GM12878 (cell line): ENCODE data around the gene COL15A1. TPM values are rescaled to one million over a fixed set of nuclear protein-coding genes. Genes with fewer than 3 reads are reported as not detected.

Experiments used
- ATAC-seq: fragments of 200-7000 bp; cut with Tn5 transposase; 3 replicates; pipeline ENCODE4 v1.9.1; 2020; ENCODE audit warnings: mild to moderate bottlenecking, moderate library complexity
- BruUV-seq: library from RNA; stranded (reverse); fragments of 400-500 nt; replicated peaks from 2 replicates; lab custom pipeline; 2021; lab: Mats Ljungman, UMichigan
- CTCF ChIA-PET: fragments of 300-600 bp; sonication (Branson Sonifier 250); formaldehyde crosslinking; extraction: SDS; loops from one replicate; lab custom pipeline; 2021; ENCODE audit warnings: inconsistent platforms; lab: Yijun Ruan, JAX
- POLR2A ChIA-PET: fragments of 350-600 bp; formaldehyde crosslinking; extraction: SDS; loops from one replicate; lab custom pipeline; 2021; ENCODE audit warnings: inconsistent platforms; lab: Charles Lee
- RAD21 ChIA-PET: fragments of 300-600 bp; sonication (Branson Sonifier 250); formaldehyde crosslinking; loops from one replicate; lab custom pipeline; 2023; ENCODE audit warnings: antibody characterized with exemption; ENCODE audit not compliant: unreplicated experiment; lab: Charles Lee
- SMC1A ChIA-PET: fragments of 300-600 bp; sonication (Branson Sonifier 250); formaldehyde crosslinking; loops from one replicate; lab custom pipeline; 2023; ENCODE audit not compliant: unreplicated experiment, uncharacterized antibody; lab: Charles Lee
- DNase-seq: peaks from one replicate; pipeline ENCODE4 v3.0.0-alpha.2; 2011; ENCODE audit warnings: low read depth, low spot score
- FAIRE-seq: peaks from 3 replicates; lab custom pipeline; 2011; peaks lifted over from hg19 to GRCh38; lab: Jason Lieb, UNC
- H2AFZ ChIP-seq: 2 replicates; pipeline ENCODE4 v1.6.0; 2011; ENCODE audit warnings: low read depth, low read length, control low read depth; ENCODE audit not compliant: control insufficient read depth
- H3K27ac ChIP-seq: 2 replicates; pipeline ENCODE4 v1.5.1; 2011; ENCODE audit warnings: control low read depth; ENCODE audit not compliant: control insufficient read depth, insufficient read depth
- H3K27me3 ChIP-seq, 2 experiments: replicated peaks in 1 of 2; 2 replicates each; pipeline versions ENCODE4 v1.6.0 to v1.6.1; 2011; ENCODE audit warnings: low read length in 1 of 2; ENCODE audit not compliant: control insufficient read depth in 2 of 2, insufficient read depth in 2 of 2
- H3K36me3 ChIP-seq, 2 experiments: 2 replicates each; pipeline ENCODE4 v1.5.1; 2011; ENCODE audit warnings: low read length in 1 of 2; ENCODE audit not compliant: control insufficient read depth in 2 of 2, insufficient read depth in 2 of 2
- H3K4me1 ChIP-seq: 2 replicates; pipeline ENCODE4 v1.6.1; 2011; ENCODE audit warnings: mild to moderate bottlenecking, low read length, moderate library complexity, mixed read lengths; ENCODE audit not compliant: control insufficient read depth, insufficient read depth
- H3K4me2 ChIP-seq: 2 replicates; pipeline ENCODE4 v1.6.0; 2011; ENCODE audit warnings: control low read depth; ENCODE audit not compliant: control insufficient read depth, insufficient read depth
- H3K4me3 ChIP-seq: fragments of 200-600 bp; sonication (generic); 2 replicates; pipeline ENCODE4 v1.5.1; 2016
- H3K79me2 ChIP-seq: 2 replicates; pipeline ENCODE4 v1.6.0; 2011; ENCODE audit warnings: low read length; ENCODE audit not compliant: control insufficient read depth, insufficient read depth
- H3K9ac ChIP-seq: 2 replicates; pipeline ENCODE4 v1.8.0; 2011; ENCODE audit warnings: low read length, control low read depth, mixed read lengths; ENCODE audit not compliant: control insufficient read depth, insufficient read depth
- H3K9me3 ChIP-seq: replicated peaks from 3 replicates; pipeline ENCODE4 v1.5.1; 2011; ENCODE audit warnings: mild to moderate bottlenecking, low read length; ENCODE audit not compliant: control insufficient read depth, insufficient read depth
- H4K20me1 ChIP-seq: 2 replicates; pipeline ENCODE4 v1.6.0; 2011; ENCODE audit not compliant: control insufficient read depth, insufficient read depth
- E4F1 ChIP-seq: fragments of 450-650 bp; IDR thresholded peaks from 2 replicates; pipeline ENCODE4 v1.6.1; 2018; ENCODE audit warnings: borderline replicate concordance, mild to moderate bottlenecking; ENCODE audit not compliant: partially characterized antibody
- FOS ChIP-seq: IDR thresholded peaks from 3 replicates; pipeline ENCODE4 v1.6.1; 2011; ENCODE audit warnings: borderline replicate concordance; ENCODE audit not compliant: insufficient read length; ENCODE audit errors: extremely low read depth
- IKZF1 ChIP-seq: fragments of 450-650 bp; conservative IDR thresholded peaks from 2 replicates; pipeline ENCODE4 v1.6.1; 2017; ENCODE audit warnings: antibody characterized with exemption, mild to moderate bottlenecking
- LARP7 ChIP-seq: fragments of 450-650 bp; IDR thresholded peaks from 2 replicates; pipeline ENCODE4 v1.6.1; 2017; ENCODE audit warnings: mild to moderate bottlenecking
- NBN ChIP-seq: fragments of 450-650 bp; IDR thresholded peaks from 2 replicates; pipeline ENCODE4 v1.6.1; 2016
- NR2C2 ChIP-seq: IDR thresholded peaks from 2 replicates; pipeline ENCODE4 v1.6.1; 2011; ENCODE audit warnings: borderline replicate concordance, low read depth; ENCODE audit not compliant: control insufficient read depth, insufficient read length
- YBX1 ChIP-seq: fragments of 450-650 bp; IDR thresholded peaks from 2 replicates; pipeline ENCODE4 v1.6.1; 2016; ENCODE audit warnings: antibody characterized with exemption
- WGBS: methylation state at CpG from one replicate; pipeline ENCODE4 v1.1.6; 2016; ENCODE audit warnings: low lambda C conversion rate; ENCODE audit not compliant: insufficient replicate concordance, insufficient coverage; ENCODE audit errors: missing lambda C conversion rate; 5-methylcytosine and 5-hydroxymethylcytosine counted together
- in situ Hi-C: fragments of 300-500 bp; cut with MboI; formaldehyde crosslinking; loops from 9 replicates; pipeline ENCODE4 v1.14.3; 2018; ENCODE audit warnings: mixed read lengths
- intact Hi-C: fragments of 100-400 bp; cut with micrococcal nuclease; formaldehyde crosslinking; loops from one replicate; pipeline ENCODE4 v1.14.2; 2022; ENCODE audit not compliant: unreplicated experiment
- polyA plus RNA-seq, 11 experiments: library from polyadenylated mRNA; depleted of rRNA in 4 of 11; unstranded in 6 of 11; stranded (reverse) in 5 of 11; fragments of >200 nt; fragmentation: Nextera tagmentation in 4 of 11; fragmentation: Illumina TruSeq in 1 of 11; extraction: Ambion mirVana in 4 of 11; extraction: Trizol in 1 of 11; gene quantifications; 1 replicate in 1 of 11; 2 replicates in 10 of 11; pipeline versions ENCODE4 v1.2.1 to v1.2.3, GENCODE V29; 2011 to 2016; ENCODE audit warnings: inconsistent platforms in 2 of 11, missing spikeins in 2 of 11, low read depth in 1 of 11
- total RNA-seq, 4 experiments: library from RNA; depleted of rRNA in 3 of 4; stranded (reverse); fragments of >200 nt in 3 of 4; fragmentation: Illumina TruSeq in 1 of 4; extraction: Trizol in 1 of 4; gene quantifications; 2 replicates each; pipeline versions ENCODE4 v1.2.1 to v1.2.3, GENCODE V29; 2013 to 2021

Gene COL15A1
- total and polyA plus RNA-seq, 10 of the 15 experiments (the other 5 are each of a cell fraction or from before 2014, with no cell fraction given), result 0.01 to 0.28 (median 0.06) TPM; not detected in 2

GRCh38 chr9:98902925-98903324 is 40.8 kb upstream of the COL15A1 start:
- DNase-seq (no peak), ATAC-seq (no peak), FAIRE-seq (no peak)
- no peaks in the 10 kb centered on the region for H3K36me3 ChIP-seq
- H3K4me1 ChIP-seq, result no peaks in the 10 kb centered on the region
- intact Hi-C loops, result no loop called here
- no peaks in the 10 kb centered on the region for H4K20me1 ChIP-seq
- H2AFZ ChIP-seq, result no peak overlapping the region
- H3K27ac ChIP-seq, result no peak overlapping the region
- no peak overlapping the region for H3K4me2 ChIP-seq
- 9% methylated on average over 5 of the region's 5 CpGs for WGBS
- ChIA-PET RAD21 (no interaction called here), SMC1A (no interaction called here)
- no peaks in the 10 kb centered on the region for H3K9me3 ChIP-seq
- H3K4me3 ChIP-seq, result no peak overlapping the region
- no peak overlapping the region for H3K9ac ChIP-seq
- no peaks in the 10 kb centered on the region for H3K79me2 ChIP-seq
- TF ChIP-seq NBN (no peak), LARP7 (no peak), YBX1 (no peak), FOS (no peak), IKZF1 (no peak), NR2C2 (no peak), E4F1 (no peak)
- TF ChIP-seq, all 136 proteins: peak for 0
- ChIA-PET POLR2A (no interaction called here), CTCF (no interaction called here)
- H3K27me3 ChIP-seq, result no peaks in the 10 kb centered on the region; a peak in 1 of 4 replicates
- no TSS peak for BruUV-seq
- in situ Hi-C loops, result no loop called here
